Bronchial epithelial cell (primary cell): ENCODE results near the gene TEX22. TPM values are rescaled to one million over a fixed set of nuclear protein-coding genes. Genes with fewer than 3 reads are reported as not detected.

Experiments used
- DNase-seq: peaks from one replicate; pipeline ENCODE4 v3.0.0-alpha.2; 2010; ENCODE audit warnings: low read depth
- FAIRE-seq: peaks from 2 replicates; lab custom pipeline; 2011; peaks lifted over from hg19 to GRCh38; lab: Jason Lieb, UNC
- H3K27me3 ChIP-seq: 2 replicates; pipeline ENCODE4 v1.5.1; 2011; ENCODE audit warnings: low read length; ENCODE audit not compliant: control insufficient read depth, insufficient read depth
- H3K36me3 ChIP-seq: 2 replicates; pipeline ENCODE4 v1.5.1; 2011; ENCODE audit warnings: low read length; ENCODE audit not compliant: control insufficient read depth, insufficient read depth
- H3K4me3 ChIP-seq: 2 replicates; pipeline ENCODE4 v1.5.1; 2011; ENCODE audit warnings: mild to moderate bottlenecking, low read depth, low read length, control low read depth
- total RNA-seq: library from RNA; depleted of rRNA; stranded (reverse); fragments of >200 nt; gene quantifications from 2 replicates; pipeline ENCODE4 v1.2.1, GENCODE V29; 2014
- TF ChIP-seq, protein P1 (sequence below): IDR thresholded peaks from 2 replicates; pipeline ENCODE4 v1.5.1; 2011; ENCODE audit warnings: mild to moderate bottlenecking, moderate library complexity, low read length, control low read depth, inconsistent platforms; ENCODE audit not compliant: insufficient read depth, severe bottlenecking

Gene TEX22
- total RNA-seq, 1 donor from 2014 or later = 1.8 TPM

DNA sequence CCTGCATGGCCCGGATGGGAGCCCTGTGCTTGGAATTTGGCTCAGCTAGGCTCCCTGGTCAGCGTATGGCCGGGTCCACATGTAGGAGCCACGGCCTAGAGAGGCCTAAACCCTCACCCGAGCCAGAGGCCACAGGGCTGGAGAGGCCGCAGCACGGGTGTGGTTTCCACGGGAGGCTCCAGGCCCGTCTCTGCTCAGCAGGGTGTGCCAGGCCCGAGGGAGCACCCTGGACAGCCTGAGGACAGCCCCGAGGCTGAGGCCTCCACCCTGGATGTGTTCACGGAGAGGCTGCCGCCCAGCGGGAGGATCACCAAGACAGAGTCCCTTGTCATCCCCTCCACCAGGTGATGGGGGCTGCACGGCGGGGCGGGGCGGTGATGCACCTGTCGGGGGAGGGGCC lies 17.6 kb upstream of the TEX22 start:
- Histone ChIP-seq H3K4me3 (no peak overlapping the region), H3K27me3 (no peaks in the 10 kb centered on the region), H3K36me3 (peaks cover 16% of the 10 kb centered on the region)
- TF ChIP-seq, protein P1, sequence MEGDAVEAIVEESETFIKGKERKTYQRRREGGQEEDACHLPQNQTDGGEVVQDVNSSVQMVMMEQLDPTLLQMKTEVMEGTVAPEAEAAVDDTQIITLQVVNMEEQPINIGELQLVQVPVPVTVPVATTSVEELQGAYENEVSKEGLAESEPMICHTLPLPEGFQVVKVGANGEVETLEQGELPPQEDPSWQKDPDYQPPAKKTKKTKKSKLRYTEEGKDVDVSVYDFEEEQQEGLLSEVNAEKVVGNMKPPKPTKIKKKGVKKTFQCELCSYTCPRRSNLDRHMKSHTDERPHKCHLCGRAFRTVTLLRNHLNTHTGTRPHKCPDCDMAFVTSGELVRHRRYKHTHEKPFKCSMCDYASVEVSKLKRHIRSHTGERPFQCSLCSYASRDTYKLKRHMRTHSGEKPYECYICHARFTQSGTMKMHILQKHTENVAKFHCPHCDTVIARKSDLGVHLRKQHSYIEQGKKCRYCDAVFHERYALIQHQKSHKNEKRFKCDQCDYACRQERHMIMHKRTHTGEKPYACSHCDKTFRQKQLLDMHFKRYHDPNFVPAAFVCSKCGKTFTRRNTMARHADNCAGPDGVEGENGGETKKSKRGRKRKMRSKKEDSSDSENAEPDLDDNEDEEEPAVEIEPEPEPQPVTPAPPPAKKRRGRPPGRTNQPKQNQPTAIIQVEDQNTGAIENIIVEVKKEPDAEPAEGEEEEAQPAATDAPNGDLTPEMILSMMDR = no peak
- DNase-seq = no peak
- FAIRE-seq = no peak

DNA sequence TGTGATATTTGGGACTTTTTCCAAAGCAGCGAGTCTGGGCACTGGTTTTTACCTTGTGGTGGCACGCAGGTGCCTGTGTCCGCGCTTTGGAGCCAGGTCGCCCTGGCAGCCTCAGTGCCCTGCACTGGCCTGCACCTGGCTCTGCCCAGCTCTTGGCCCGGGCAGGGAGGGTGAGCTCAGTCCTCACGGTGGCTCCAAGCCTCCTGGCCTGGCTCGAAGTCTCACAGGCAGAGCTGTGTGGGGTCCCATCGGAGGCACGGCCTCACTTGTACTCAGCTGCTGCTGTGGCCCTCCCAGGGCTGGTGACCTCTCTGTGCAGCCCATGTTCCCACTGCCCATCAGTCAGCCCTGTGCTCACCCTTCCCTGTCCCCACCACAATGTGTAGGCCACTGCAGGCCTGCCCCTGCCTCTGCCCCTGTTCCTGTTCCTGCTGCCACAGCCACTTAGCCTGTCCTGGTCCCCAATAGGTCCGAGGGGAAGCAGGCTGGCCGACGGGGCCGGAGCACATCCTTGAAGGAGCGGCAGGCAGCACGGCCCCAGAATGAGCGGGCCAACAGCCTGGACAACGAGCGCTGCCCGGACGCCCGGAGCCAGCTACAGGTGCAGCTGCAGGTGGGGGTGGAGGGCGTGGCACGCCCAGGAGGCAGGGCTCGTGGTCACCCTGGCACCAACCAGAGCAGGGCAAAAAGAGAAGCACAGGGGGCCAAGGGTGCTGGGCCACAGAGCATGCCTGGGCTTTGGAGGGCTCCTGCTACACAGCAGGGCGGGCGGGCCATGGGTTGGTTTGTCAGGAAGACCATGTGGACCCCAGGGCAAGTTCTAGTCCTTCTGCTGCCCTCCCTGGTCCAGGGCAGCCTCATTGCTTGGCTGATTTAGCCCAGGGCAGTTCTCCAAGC lies 16.6 kb upstream of the TEX22 start:
- TF ChIP-seq, protein P1 = no peak
- Histone ChIP-seq H3K36me3 (peaks cover 16% of the 10 kb centered on the region), H3K4me3 (no peak overlapping the region), H3K27me3 (no peaks in the 10 kb centered on the region)
- no peak for FAIRE-seq
- no peak for DNase-seq

- Histone ChIP-seq H3K4me3 (no peak overlapping the region), H3K36me3 (peaks cover 18% of the 10 kb centered on the region), H3K27me3 (no peaks in the 10 kb centered on the region)
- FAIRE-seq = no peak
- no peak for DNase-seq
- TF ChIP-seq, protein P1 = no peak
Measured at GRCh38 chr14:105382343-105383082, 15.8 kb upstream of the TEX22 start.

GRCh38 chr14:105383083-105383730 lies 15.1 kb upstream of the TEX22 start:
- Histone ChIP-seq H3K36me3 (peaks cover 20% of the 10 kb centered on the region), H3K4me3 (no peak overlapping the region), H3K27me3 (no peaks in the 10 kb centered on the region)
- TF ChIP-seq, protein P1 = no peak
- DNase-seq (no peak), FAIRE-seq (no peak)

DNA sequence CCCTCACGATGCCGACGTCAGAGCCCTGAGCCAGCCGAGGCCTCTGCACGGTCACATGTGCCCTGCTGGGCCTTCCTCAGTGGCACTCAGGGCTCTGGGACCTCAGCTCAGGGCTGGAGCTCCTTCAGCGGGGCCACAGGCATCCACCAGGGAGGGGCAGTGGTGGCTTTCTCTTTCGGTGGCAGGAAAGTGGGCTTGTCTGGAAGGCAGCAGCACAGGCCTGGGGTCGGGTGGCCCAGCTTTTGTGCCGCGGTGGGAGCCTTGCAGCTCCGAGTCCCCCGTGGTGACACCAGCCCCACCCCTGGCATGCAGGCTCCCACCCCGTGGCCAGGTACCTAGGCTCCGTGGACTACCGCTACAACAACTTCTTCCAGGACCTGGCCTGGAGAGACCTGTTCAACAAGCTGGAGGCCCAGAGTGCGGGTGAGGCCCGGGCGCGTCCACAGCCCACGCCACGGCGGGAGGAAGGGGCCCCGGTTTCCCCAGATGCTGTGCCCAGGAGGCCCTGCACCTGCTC lies 14.2 kb upstream of the TEX22 start:
- FAIRE-seq = no peak
- TF ChIP-seq, protein P1 = no peak

More for the DNA sequence above, 14.2 kb upstream of the TEX22 start:
- no peak for DNase-seq
- peaks cover 20% of the 10 kb centered on the region for H3K36me3 ChIP-seq
- H3K27me3 ChIP-seq = no peaks in the 10 kb centered on the region
- H3K4me3 ChIP-seq = no peak overlapping the region
